Measurements from ENCODE around the gene ZMPSTE24. TPM values are rescaled to one million over a fixed set of nuclear protein-coding genes. Genes with fewer than 3 reads are reported as not detected.

ZMPSTE24 gene
- polyA plus RNA-seq, 3 donors = 6.4 to 45.6 (median 36.0) TPM

DNA sequence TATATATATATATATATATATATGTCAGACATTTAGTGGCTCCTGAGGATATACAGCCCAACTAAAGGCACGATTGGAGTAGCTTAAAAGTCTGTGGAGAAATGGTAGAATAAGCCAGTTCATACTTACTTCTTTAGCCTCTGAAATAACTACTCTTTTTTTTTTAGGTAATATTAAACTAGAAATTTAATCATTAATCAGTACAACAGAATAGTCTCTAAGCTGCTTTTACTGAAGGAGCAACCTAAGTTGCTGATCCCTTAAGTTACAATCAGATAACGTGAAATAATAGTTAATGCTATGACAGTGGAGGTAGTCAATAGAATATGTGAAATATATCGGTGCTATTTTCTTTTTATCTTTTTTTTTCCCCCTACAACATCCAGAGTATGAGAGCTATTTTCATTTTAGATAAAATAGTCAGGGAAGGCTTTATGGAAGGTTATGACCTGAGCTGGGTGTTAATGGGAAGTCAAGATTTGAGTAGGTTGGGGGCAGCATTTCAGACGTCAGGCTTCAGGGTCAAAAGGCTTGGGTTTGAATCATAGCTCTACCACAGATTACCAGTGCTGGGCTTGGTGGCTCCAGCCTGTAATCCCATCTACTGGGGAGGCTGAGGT lies 15.6 kb downstream of the ZMPSTE24 start:
- no peaks in the 10 kb centered on the region for H3K27me3 Mint-ChIP-seq (ENCODE audit: low read depth in 3 of 3)
- no peaks in the 10 kb centered on the region for H3K9me3 Mint-ChIP-seq
- no CpG with 5 or more reads among the region's 4 CpGs for WGBS (ENCODE audit: insufficient coverage)
- Histone ChIP-seq H4K20me1 (ENCODE audit: insufficient read depth, low read length) (no peaks in the 10 kb centered on the region), H3K9me3 (replicated peaks in 1 of 2; ENCODE audit: control insufficient read depth in 1 of 2, insufficient read depth in 1 of 2, low read length in 2 of 2) (no peaks in the 10 kb centered on the region), H3K4me3 (replicated peaks in 1 of 3; ENCODE audit: low read depth in 2 of 3, low read length in 3 of 3) (no peak overlapping the region), H3K4me1 (ENCODE audit: control insufficient read depth in 1 of 2, insufficient read depth in 2 of 2, low read length in 2 of 2) (no peaks in the 10 kb centered on the region), H3K9ac (ENCODE audit: insufficient read depth, low read length, poor library complexity, severe bottlenecking) (no peak overlapping the region), H2AFZ (ENCODE audit: insufficient read depth, low read depth, low read length, poor library complexity, severe bottlenecking) (no peak overlapping the region), H3K27me3 (ENCODE audit: control insufficient read depth in 2 of 2, insufficient read depth in 2 of 2, low read length in 2 of 2) (no peaks in the 10 kb centered on the region), H3K4me2 (replicated peaks; ENCODE audit: extremely low read depth, low read length, poor library complexity, severe bottlenecking) (no peak overlapping the region), H3K79me2 (ENCODE audit: insufficient read depth, low read length) (no peaks in the 10 kb centered on the region), H3K27ac (ENCODE audit: low read depth in 1 of 2, low read length in 2 of 2) (no peak overlapping the region), H3K36me3 (replicated peaks in 1 of 2; ENCODE audit: control insufficient read depth in 1 of 2, insufficient read depth in 2 of 2, low read length in 2 of 2) (peaks cover 65 to 78% of the 10 kb centered on the region in 2 donors)
- TF ChIP-seq, protein P1, sequence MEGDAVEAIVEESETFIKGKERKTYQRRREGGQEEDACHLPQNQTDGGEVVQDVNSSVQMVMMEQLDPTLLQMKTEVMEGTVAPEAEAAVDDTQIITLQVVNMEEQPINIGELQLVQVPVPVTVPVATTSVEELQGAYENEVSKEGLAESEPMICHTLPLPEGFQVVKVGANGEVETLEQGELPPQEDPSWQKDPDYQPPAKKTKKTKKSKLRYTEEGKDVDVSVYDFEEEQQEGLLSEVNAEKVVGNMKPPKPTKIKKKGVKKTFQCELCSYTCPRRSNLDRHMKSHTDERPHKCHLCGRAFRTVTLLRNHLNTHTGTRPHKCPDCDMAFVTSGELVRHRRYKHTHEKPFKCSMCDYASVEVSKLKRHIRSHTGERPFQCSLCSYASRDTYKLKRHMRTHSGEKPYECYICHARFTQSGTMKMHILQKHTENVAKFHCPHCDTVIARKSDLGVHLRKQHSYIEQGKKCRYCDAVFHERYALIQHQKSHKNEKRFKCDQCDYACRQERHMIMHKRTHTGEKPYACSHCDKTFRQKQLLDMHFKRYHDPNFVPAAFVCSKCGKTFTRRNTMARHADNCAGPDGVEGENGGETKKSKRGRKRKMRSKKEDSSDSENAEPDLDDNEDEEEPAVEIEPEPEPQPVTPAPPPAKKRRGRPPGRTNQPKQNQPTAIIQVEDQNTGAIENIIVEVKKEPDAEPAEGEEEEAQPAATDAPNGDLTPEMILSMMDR (IDR thresholded peaks at IDR 0.05) = no peak
- peaks cover 57 to 69% of the 10 kb centered on the region in 2 donors for H3K36me3 Mint-ChIP-seq
- intact Hi-C loops (cut with micrococcal nuclease) = no loop called here
- H3K4me1 Mint-ChIP-seq = peaks cover 2% of the 10 kb centered on the region
- no peak overlapping the region for H3K27ac Mint-ChIP-seq
- DNase-seq = no peak
- H3K4me3 Mint-ChIP-seq = no peak overlapping the region

- Histone ChIP-seq H3K79me2 (ENCODE audit: insufficient read depth, low read length) (no peaks in the 10 kb centered on the region), H3K4me3 (replicated peaks in 1 of 3; ENCODE audit: low read depth in 2 of 3, low read length in 3 of 3) (no peak overlapping the region), H3K9me3 (replicated peaks in 1 of 2; ENCODE audit: control insufficient read depth in 1 of 2, insufficient read depth in 1 of 2, low read length in 2 of 2) (no peaks in the 10 kb centered on the region), H3K4me2 (replicated peaks; ENCODE audit: extremely low read depth, low read length, poor library complexity, severe bottlenecking) (no peak overlapping the region), H3K9ac (ENCODE audit: insufficient read depth, low read length, poor library complexity, severe bottlenecking) (no peak overlapping the region), H2AFZ (ENCODE audit: insufficient read depth, low read depth, low read length, poor library complexity, severe bottlenecking) (no peak overlapping the region), H4K20me1 (ENCODE audit: insufficient read depth, low read length) (no peaks in the 10 kb centered on the region), H3K27ac (ENCODE audit: low read depth in 1 of 2, low read length in 2 of 2) (no peak overlapping the region), H3K27me3 (ENCODE audit: control insufficient read depth in 2 of 2, insufficient read depth in 2 of 2, low read length in 2 of 2) (no peaks in the 10 kb centered on the region), H3K4me1 (ENCODE audit: control insufficient read depth in 1 of 2, insufficient read depth in 2 of 2, low read length in 2 of 2) (no peaks in the 10 kb centered on the region), H3K36me3 (replicated peaks in 1 of 2; ENCODE audit: control insufficient read depth in 1 of 2, insufficient read depth in 2 of 2, low read length in 2 of 2) (peaks cover 61 to 78% of the 10 kb centered on the region in 2 donors)
- Mint-ChIP-seq H3K4me1 (peaks cover 2% of the 10 kb centered on the region), H3K4me3 (no peak overlapping the region), H3K27me3 (ENCODE audit: low read depth in 3 of 3) (peaks cover 0 to 2% (median 0%) of the 10 kb centered on the region in 3 donors), H3K27ac (peak overlapping the region in 1 of 7 donors; percentile 62), H3K9me3 (no peaks in the 10 kb centered on the region), H3K36me3 (peaks cover 63 to 68% of the 10 kb centered on the region in 2 donors)
- TF ChIP-seq, protein P1 (IDR thresholded peaks at IDR 0.05) = no peak
- DNase-seq = no peak
- 96% methylated on average over 2 of the region's 2 CpGs for WGBS (ENCODE audit: insufficient coverage)
- intact Hi-C loops (cut with micrococcal nuclease) = no loop called here
Measured at GRCh38 chr1:40274331-40274730, 16.3 kb downstream of the ZMPSTE24 start.
